Stimulated activated naive B cell treated with anti-CD40 and anti-IgM and Interleukin-4, amounts not matched to agents 10 μg/mL and 1 μg/mL and 100 μg/mL, for 72 hours (primary cell): ENCODE data around the gene SND1.

Experiments used
- ATAC-seq, 2 donors: fragments of 150-1000 bp; cut with Tn5 transposase; replicated peaks; 2 replicates each; pipeline ENCODE4 v1.10.0; 2021; ENCODE audit warnings: moderate library complexity in 1 of 2
- DNase-seq: peaks from one replicate; pipeline ENCODE4 v3.0.0; 2021
- H3K27ac Mint-ChIP-seq: one replicate; pipeline ENCODE4 v1.8.0; 2022; ENCODE audit warnings: mild to moderate bottlenecking, mixed read lengths
- H3K27me3 Mint-ChIP-seq, 2 donors: one replicate each; pipeline ENCODE4 v1.8.0; 2022; ENCODE audit warnings: mixed read lengths in 2 of 2
- H3K36me3 Mint-ChIP-seq, 2 donors: one replicate each; pipeline ENCODE4 v1.8.0; 2022; ENCODE audit warnings: mixed read lengths in 2 of 2, mild to moderate bottlenecking in 1 of 2
- H3K4me1 Mint-ChIP-seq, 2 donors: one replicate each; pipeline ENCODE4 v1.8.0; 2022; ENCODE audit warnings: mixed read lengths in 2 of 2, mild to moderate bottlenecking in 1 of 2
- H3K4me3 Mint-ChIP-seq, 2 donors: one replicate each; pipeline ENCODE4 v1.8.0; 2022; ENCODE audit warnings: mild to moderate bottlenecking in 2 of 2, mixed read lengths in 2 of 2, moderate library complexity in 1 of 2
- H3K9me3 Mint-ChIP-seq, 2 donors: one replicate each; pipeline ENCODE4 v1.8.0; 2022; ENCODE audit warnings: mixed read lengths in 2 of 2, mild to moderate bottlenecking in 1 of 2

Gene SND1

DNA sequence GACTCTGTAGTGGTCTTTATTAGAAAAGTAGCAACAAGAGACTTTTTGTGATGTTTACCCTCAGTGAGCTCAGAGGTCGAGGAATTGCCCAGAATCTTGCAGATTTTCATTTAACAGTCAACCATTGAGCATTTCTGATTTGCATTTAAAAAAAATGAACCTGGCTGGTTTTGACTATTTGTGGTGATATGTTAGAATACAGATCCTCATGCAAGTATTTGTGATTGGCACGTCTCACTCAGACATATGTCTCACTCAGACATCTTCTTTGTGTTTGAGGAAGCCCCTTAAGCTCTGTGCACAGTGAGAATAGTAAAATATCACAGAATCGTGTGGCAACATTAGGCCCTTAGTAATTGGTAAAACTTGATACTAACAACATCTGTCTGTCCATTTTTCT is 113.2 kb downstream of the SND1 start:
- no peaks in the 10 kb centered on the region for H3K27me3 Mint-ChIP-seq
- no peak overlapping the region for H3K4me3 Mint-ChIP-seq
- H3K4me1 Mint-ChIP-seq = peaks cover 12 to 29% of the 10 kb centered on the region in 2 donors
- no peak overlapping the region for H3K27ac Mint-ChIP-seq
- H3K36me3 Mint-ChIP-seq = peaks cover 21 to 61% of the 10 kb centered on the region in 2 donors
- ATAC-seq (no peak), DNase-seq (no peak)
- H3K9me3 Mint-ChIP-seq = peaks cover 0 to 1% of the 10 kb centered on the region in 2 donors

DNA sequence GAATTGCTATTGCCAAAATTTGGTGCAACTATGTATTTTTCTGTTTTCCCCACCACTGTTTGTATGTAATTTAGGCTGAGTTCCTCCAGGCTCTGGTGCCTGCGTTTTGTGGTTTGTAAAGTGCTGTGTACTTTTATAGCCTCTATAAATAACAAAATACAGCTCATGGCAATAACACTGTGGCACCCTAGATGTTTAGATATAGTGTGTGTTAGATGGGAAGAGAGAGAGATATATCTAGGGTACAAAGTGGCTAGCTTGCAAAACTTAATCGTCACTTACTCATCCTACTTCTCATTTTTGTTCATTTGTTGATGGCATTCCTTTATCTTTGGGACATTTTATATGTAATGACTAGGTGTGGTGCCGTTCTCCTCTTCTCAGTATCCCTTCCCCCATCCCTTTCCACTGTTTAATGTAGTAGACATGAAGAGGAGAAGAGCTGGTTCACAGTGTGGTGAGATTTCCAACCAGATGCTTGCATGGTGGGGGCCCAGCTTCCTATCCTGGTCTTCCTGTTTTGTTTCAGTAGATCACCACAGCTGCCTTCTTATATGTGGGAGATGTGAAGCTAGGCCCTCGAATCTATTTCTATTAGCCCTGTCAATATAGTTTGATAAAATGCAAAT is 115.0 kb downstream of the SND1 start:
- Mint-ChIP-seq H3K27ac (peak overlapping the region; percentile 14), H3K4me3 (no peak overlapping the region), H3K9me3 (peaks cover 0 to 1% of the 10 kb centered on the region in 2 donors), H3K4me1 (peaks cover 13 to 29% of the 10 kb centered on the region in 2 donors), H3K27me3 (no peaks in the 10 kb centered on the region), H3K36me3 (peaks cover 21 to 57% of the 10 kb centered on the region in 2 donors)
- no peak for DNase-seq
- ATAC-seq = no peak

DNA sequence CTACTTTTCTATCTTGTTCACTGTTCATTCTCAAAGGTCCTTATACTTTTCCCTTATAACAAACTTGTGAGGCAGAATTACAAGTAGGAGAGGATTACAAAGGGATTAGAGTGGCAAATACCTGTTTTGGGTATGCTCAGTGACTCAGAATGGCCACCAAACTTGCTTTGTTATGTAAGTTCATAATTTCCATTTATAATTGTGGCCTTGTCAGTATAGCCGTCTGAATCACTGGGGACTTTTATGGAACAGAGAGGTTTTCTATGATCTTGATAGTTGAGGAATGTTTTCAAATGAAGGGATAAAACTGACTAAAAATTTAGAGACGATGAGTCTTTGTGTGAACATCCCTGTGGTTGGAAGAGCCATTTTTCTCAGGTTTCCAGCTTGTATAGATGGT is 116.2 kb downstream of the SND1 start:
- H3K4me1 Mint-ChIP-seq = peaks cover 9 to 27% of the 10 kb centered on the region in 2 donors
- ATAC-seq (no peak), DNase-seq (no peak)
- H3K4me3 Mint-ChIP-seq = no peak overlapping the region
- H3K9me3 Mint-ChIP-seq = peaks cover 0 to 1% of the 10 kb centered on the region in 2 donors
- H3K27me3 Mint-ChIP-seq = no peaks in the 10 kb centered on the region
- H3K27ac Mint-ChIP-seq = no peak overlapping the region
- peaks cover 21 to 55% of the 10 kb centered on the region in 2 donors for H3K36me3 Mint-ChIP-seq

DNA sequence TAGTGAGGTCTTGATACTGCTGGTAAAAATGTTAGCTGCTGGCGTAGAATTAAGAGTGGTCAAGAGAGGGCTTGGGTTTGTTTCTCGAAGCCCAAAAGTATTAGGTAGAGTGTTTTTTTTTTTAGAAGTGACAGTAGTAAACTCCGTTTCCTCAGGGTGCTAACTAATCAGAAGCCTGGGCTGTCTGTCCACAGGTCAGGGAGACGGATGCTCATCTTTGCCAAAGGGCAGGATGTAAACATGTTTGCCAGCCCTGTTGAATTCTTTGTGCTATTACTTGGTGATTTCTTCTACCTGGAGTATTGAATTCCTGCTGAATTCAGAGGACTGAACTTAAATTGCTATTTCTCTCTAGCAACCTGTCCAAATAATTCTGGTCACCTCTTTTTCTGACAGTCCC is 117.1 kb downstream of the SND1 start:
- peaks cover 18 to 49% of the 10 kb centered on the region in 2 donors for H3K36me3 Mint-ChIP-seq
- no peak overlapping the region for H3K27ac Mint-ChIP-seq
- DNase-seq = no peak
- H3K27me3 Mint-ChIP-seq = no peaks in the 10 kb centered on the region
- peaks cover 0 to 1% of the 10 kb centered on the region in 2 donors for H3K9me3 Mint-ChIP-seq
- no peak overlapping the region for H3K4me3 Mint-ChIP-seq
- no peak for ATAC-seq
- H3K4me1 Mint-ChIP-seq = peaks cover 9 to 27% of the 10 kb centered on the region in 2 donors

DNA sequence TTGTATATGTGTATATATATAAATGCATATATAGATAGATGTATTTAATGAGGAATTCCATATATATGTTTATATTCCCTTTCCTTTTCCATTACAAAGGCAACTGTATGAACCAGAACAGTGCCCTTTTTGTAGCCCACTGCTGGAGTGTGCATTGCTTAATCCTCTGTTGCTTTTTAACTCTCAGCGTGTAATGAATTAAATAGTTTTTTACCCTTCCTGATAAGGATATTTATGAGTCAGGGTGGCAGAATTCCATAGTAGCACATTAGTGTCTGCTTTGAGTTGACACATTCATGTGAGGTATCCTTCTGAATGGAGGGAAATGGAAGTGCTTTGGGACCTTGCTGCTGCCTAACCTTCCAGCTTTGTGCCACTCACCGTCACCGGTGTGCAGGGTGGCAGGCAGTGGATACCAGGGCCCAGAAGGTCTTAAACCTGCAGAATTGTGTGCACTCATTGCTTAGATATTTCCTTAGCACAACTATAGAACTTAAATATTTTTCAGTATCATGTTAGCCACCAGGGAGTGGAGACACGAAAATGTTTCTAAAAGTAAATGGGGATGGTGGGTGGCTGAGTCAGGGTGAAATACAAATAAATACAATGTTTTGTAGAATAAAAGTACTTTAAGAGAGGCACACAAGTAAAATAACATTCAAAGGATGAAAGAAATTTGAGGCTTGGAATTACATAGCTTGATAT is 117.9 kb downstream of the SND1 start:
- ATAC-seq (no peak), DNase-seq (no peak)
- H3K27ac Mint-ChIP-seq = peak overlapping the region; percentile 80
- peaks cover 0 to 1% of the 10 kb centered on the region in 2 donors for H3K9me3 Mint-ChIP-seq
- no peaks in the 10 kb centered on the region for H3K27me3 Mint-ChIP-seq
- H3K4me1 Mint-ChIP-seq = peaks cover 9 to 23% of the 10 kb centered on the region in 2 donors
- peaks cover 13 to 46% of the 10 kb centered on the region in 2 donors for H3K36me3 Mint-ChIP-seq
- H3K4me3 Mint-ChIP-seq = no peak overlapping the region

GRCh38 chr7:127770885-127771284 is 118.9 kb downstream of the SND1 start:
- H3K36me3 Mint-ChIP-seq = peaks cover 11 to 43% of the 10 kb centered on the region in 2 donors
- no peak overlapping the region for H3K27ac Mint-ChIP-seq
- no peak overlapping the region for H3K4me3 Mint-ChIP-seq
- H3K4me1 Mint-ChIP-seq = peaks cover 10 to 25% of the 10 kb centered on the region in 2 donors
- peaks cover 0 to 1% of the 10 kb centered on the region in 2 donors for H3K9me3 Mint-ChIP-seq
- ATAC-seq = no peak
- no peak for DNase-seq
- no peaks in the 10 kb centered on the region for H3K27me3 Mint-ChIP-seq

DNA sequence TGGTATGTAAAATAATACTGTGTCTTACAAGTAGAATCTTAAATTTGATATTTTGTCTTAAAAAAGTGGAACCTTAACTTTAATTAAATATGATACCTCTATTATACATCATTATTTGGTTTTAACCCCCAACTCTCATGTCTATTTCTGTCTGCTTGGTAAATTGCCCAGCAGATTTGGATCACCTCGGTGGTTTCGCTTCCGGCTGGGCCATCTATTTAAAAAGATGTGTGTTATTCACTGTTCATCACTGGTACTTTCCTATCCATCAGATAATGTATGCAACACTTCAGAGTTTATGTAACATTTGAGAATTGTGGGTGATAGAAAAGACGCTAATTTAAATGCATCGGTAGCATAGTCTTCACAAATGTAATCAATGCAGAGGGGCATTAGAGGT is 119.7 kb downstream of the SND1 start:
- Mint-ChIP-seq H3K4me3 (no peak overlapping the region), H3K9me3 (peaks cover 0 to under 1% of the 10 kb centered on the region in 2 donors), H3K4me1 (peaks cover 10 to 23% of the 10 kb centered on the region in 2 donors), H3K36me3 (peaks cover 11 to 39% of the 10 kb centered on the region in 2 donors), H3K27ac (no peak overlapping the region), H3K27me3 (no peaks in the 10 kb centered on the region)
- ATAC-seq (no peak), DNase-seq (no peak)

DNA sequence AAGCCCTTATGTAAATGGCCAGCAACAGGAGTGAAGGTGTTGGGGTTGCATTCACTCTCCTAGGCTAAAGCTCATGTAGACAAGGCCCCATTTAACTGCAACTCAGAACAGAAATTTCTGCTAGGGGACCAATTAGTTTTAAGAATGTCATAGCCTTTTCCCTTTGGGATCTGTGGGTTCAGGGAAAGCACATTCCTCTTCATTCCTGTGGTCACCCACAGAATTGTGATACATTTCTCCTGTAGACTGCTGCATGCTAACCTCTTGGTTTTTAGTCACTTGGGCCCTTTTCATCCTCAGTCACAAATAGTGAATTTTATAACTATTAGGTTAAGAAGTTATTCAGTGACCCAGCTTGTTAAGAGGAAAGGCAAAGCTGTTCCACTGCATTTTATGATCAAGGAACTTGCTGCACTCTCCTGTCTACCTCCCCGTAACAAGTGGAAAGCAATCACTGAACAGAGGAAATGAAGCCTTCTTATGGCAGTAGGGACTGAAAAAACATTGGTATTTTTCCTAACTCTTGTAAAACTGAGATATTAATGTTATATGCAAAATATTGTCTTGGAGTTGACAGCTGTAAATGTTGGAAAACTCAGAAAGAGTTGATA is 124.9 kb downstream of the SND1 start:
- Mint-ChIP-seq H3K9me3 (no peaks in the 10 kb centered on the region), H3K4me1 (peaks cover 9 to 27% of the 10 kb centered on the region in 2 donors), H3K27ac (no peak overlapping the region)

DNA sequence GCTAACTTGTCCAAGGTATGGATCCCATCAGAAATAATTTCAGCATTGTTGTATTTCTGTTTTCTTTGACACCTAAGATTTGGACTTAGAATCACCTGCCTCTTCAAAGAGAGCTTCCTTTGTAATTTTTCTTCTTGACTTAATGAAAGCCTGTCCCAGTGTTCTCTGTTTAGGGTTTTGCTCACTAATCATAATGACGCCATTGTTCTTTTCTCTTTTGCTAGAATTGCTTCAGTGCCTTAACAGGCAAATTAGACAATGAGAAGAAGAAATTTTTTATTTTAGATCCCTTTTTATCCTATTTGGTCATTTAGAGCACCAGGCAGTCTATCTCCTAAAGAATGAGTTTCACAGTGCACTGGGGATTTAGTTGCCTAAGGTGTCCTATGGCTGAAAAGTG is 128.5 kb downstream of the SND1 start:
- DNase-seq = no peak
- Mint-ChIP-seq H3K4me1 (peaks cover 21 to 44% of the 10 kb centered on the region in 2 donors), H3K27me3 (no peaks in the 10 kb centered on the region), H3K36me3 (peaks cover 27 to 49% of the 10 kb centered on the region in 2 donors), H3K27ac (no peak overlapping the region), H3K9me3 (no peaks in the 10 kb centered on the region), H3K4me3 (no peak overlapping the region)
- ATAC-seq = no peak

More for the DNA sequence above, 124.9 kb downstream of the SND1 start:
- ATAC-seq (no peak), DNase-seq (no peak)
- no peaks in the 10 kb centered on the region for H3K27me3 Mint-ChIP-seq
- no peak overlapping the region for H3K4me3 Mint-ChIP-seq
- H3K36me3 Mint-ChIP-seq = peaks cover 17 to 48% of the 10 kb centered on the region in 2 donors

GRCh38 chr7:127781081-127781480 is 129.1 kb downstream of the SND1 start:
- ATAC-seq (no peak), DNase-seq (no peak)
- H3K4me3 Mint-ChIP-seq = no peak overlapping the region
- H3K27ac Mint-ChIP-seq = no peak overlapping the region
- peaks cover 20 to 38% of the 10 kb centered on the region in 2 donors for H3K4me1 Mint-ChIP-seq
- no peaks in the 10 kb centered on the region for H3K9me3 Mint-ChIP-seq
- no peaks in the 10 kb centered on the region for H3K27me3 Mint-ChIP-seq
- peaks cover 24 to 46% of the 10 kb centered on the region in 2 donors for H3K36me3 Mint-ChIP-seq

DNA sequence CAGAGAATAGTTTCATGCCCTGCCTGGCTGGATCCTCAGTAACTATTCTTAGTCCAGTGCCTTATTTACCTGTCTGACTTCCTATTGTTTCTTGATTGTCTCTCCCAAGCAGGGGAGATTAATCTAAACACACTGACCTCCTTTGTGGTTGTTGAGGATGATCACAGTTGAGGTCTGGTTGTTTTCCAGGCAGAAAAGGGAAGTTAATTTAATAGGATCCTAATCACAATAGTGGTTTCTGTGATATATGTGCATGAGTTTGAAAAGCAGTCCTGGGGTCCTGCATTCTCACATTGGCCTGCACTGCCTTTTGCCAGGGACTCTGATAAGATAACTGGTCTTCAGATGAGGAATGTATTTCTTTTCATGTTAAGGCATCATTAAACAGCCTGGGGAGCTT is 130.1 kb downstream of the SND1 start:
- H3K9me3 Mint-ChIP-seq = no peaks in the 10 kb centered on the region
- H3K27ac Mint-ChIP-seq = peak overlapping the region; percentile 80

GRCh38 chr7:127782654-127783559 is 130.9 kb downstream of the SND1 start:
- H3K4me3 Mint-ChIP-seq = no peak overlapping the region
- peaks cover 27 to 49% of the 10 kb centered on the region in 2 donors for H3K4me1 Mint-ChIP-seq
- H3K9me3 Mint-ChIP-seq = no peaks in the 10 kb centered on the region
- H3K36me3 Mint-ChIP-seq = peaks cover 21 to 53% of the 10 kb centered on the region in 2 donors
- DNase-seq = no peak
- H3K27ac Mint-ChIP-seq = peak overlapping the region; percentile 80
- peak; percentile 75 to 89 for ATAC-seq
- H3K27me3 Mint-ChIP-seq = no peaks in the 10 kb centered on the region

More for the DNA sequence above, 130.1 kb downstream of the SND1 start:
- Mint-ChIP-seq H3K36me3 (peaks cover 24 to 52% of the 10 kb centered on the region in 2 donors), H3K4me1 (peaks cover 21 to 41% of the 10 kb centered on the region in 2 donors), H3K4me3 (no peak overlapping the region), H3K27me3 (no peaks in the 10 kb centered on the region)
- DNase-seq (no peak), ATAC-seq (no peak)

DNA sequence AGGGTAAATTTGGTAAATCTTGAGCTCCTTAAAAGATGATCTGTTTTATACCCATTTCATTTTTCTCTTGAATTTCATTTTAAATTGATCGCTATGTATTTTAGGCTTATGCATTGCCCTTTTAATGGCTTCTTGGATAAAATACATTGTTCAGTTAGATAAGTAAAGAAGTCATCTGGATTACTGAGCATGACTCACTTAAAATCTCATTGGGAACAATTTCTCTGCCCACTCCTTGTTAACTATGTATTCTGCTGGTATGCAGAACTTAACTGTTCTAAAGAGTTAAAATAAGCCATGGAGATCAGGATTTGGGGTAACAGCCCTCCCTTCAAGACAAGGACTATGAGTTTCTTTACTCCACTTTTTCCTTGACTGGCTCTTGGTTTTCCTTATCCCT is 134.2 kb downstream of the SND1 start:
- no peak for ATAC-seq
- no peak overlapping the region for H3K27ac Mint-ChIP-seq
- peaks cover 25 to 47% of the 10 kb centered on the region in 2 donors for H3K36me3 Mint-ChIP-seq
- H3K4me1 Mint-ChIP-seq = peaks cover 32 to 43% of the 10 kb centered on the region in 2 donors
- peaks cover 0 to 1% of the 10 kb centered on the region in 2 donors for H3K9me3 Mint-ChIP-seq
- DNase-seq = no peak
- no peak overlapping the region for H3K4me3 Mint-ChIP-seq
- no peaks in the 10 kb centered on the region for H3K27me3 Mint-ChIP-seq

DNA sequence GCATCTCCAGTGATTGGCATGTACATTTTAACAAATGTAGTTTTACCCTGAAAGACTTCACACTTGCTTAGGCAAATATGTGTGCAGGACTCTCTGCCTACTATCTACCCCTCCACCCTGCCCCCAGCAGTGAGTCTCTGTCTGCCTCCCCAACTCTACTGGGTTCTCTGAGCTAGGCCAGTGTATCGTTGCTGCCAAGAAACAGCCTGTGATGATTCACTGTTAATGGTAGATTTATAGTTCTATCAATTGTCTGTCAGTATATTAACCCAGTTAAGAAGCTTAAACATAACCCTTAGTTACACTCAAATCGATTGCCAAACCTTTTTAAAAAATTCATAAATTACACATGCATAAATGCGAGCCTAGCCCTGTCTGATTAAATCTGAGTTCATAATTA is 137.0 kb downstream of the SND1 start:
- Mint-ChIP-seq H3K4me1 (peaks cover 40 to 52% of the 10 kb centered on the region in 2 donors), H3K4me3 (peak overlapping the region in 1 of 2 donors; percentile 10), H3K9me3 (peaks cover 0 to 1% of the 10 kb centered on the region in 2 donors), H3K27ac (peak overlapping the region; percentile 73), H3K36me3 (peaks cover 30 to 62% of the 10 kb centered on the region in 2 donors), H3K27me3 (no peaks in the 10 kb centered on the region)
- ATAC-seq (no peak), DNase-seq (no peak)
